SK-MEL-5 (cell line): ENCODE results near the gene KCTD5. TPM values are rescaled to one million over a fixed set of nuclear protein-coding genes. Genes with fewer than 3 reads are reported as not detected.
A peak's percentile ranks its signal among the peaks of the same experiment; 100 is the strongest.
"Not testable (repeated sequence)": the region's sequence is repeated elsewhere in the genome, so short reads cannot be mapped to it uniquely, and the experiment has no call there.

Source experiments
- DNase-seq: peaks from one replicate; pipeline ENCODE4 v3.0.0-alpha.2; 2016; ENCODE audit warnings: low read depth, low spot score
- in situ Hi-C: cut with HindIII; loops from 2 replicates; pipeline ENCODE4 v1.10.0; 2016; ENCODE audit warnings: low sequenced_read_pairs, high pct_unique_total_duplicates, low pct_unique_long_range_greater_than_20kb
- total RNA-seq: library from RNA; depleted of rRNA; stranded (reverse); fragments of >200 nt; shearing (Covaris generic); gene quantifications from 2 replicates; pipeline ENCODE4 v1.2.3, GENCODE V29; 2014

KCTD5 gene
- total RNA-seq, 1 experiment from 2014 or later, result 23.4 TPM

GRCh38 chr16:2689968-2690801, 7.9 kb downstream of the KCTD5 start:
- DNase-seq, result no peak
- in situ Hi-C loops, result no loop called here

GRCh38 chr16:2690852-2691251, 8.5 kb downstream of the KCTD5 start:
- in situ Hi-C loops, result no loop called here

GRCh38 chr16:2691491-2692248, 9.3 kb downstream of the KCTD5 start:
- DNase-seq, result no peak
- in situ Hi-C loops, result no loop called here

More at GRCh38 chr16:2690852-2691251, 8.5 kb downstream of the KCTD5 start:
- DNase-seq, result no peak

- no peak for DNase-seq
- in situ Hi-C loops, result no loop called here
Measured at GRCh38 chr16:2692251-2692947, 10.1 kb downstream of the KCTD5 start.

- in situ Hi-C loops, result no loop called here
- DNase-seq, result peak; percentile 6
Measured at GRCh38 chr16:2692948-2693651, 10.8 kb downstream of the KCTD5 start.

GRCh38 chr16:2696601-2697250, 14.4 kb downstream of the KCTD5 start:
- in situ Hi-C loops, DNase-seq: not testable (repeated sequence)

GRCh38 chr16:2697401-2697948, 15.2 kb downstream of the KCTD5 start:
- in situ Hi-C loops, result no loop called here
- DNase-seq, result no peak

GRCh38 chr16:2698103-2698870, 16.0 kb downstream of the KCTD5 start:
- in situ Hi-C loops, result no loop called here
- DNase-seq, result no peak

- in situ Hi-C loops, result no loop called here
- DNase-seq, result no peak
Measured at GRCh38 chr16:2698965-2699750, 16.8 kb downstream of the KCTD5 start.

GRCh38 chr16:2699791-2700600, 17.7 kb downstream of the KCTD5 start:
- DNase-seq, result no peak
- in situ Hi-C loops, result no loop called here

- in situ Hi-C loops, result no loop called here
- DNase-seq, result no peak
Measured at GRCh38 chr16:2700786-2701185, 18.5 kb downstream of the KCTD5 start.

- DNase-seq, result no peak
- in situ Hi-C loops, result no loop called here
Measured at GRCh38 chr16:2701272-2701671, 18.9 kb downstream of the KCTD5 start.

- no peak for DNase-seq
- in situ Hi-C loops, result no loop called here
Measured at GRCh38 chr16:2701713-2702437, 19.6 kb downstream of the KCTD5 start.

GRCh38 chr16:2702438-2702825, 20.1 kb downstream of the KCTD5 start:
- no peak for DNase-seq
- in situ Hi-C loops, result no loop called here
